CD4-positive, alpha-beta T cell treated with Interleukin-17A for 1 hour (primary cell): Measurements from ENCODE around the gene HECA.
A peak's percentile ranks its signal among the peaks of the same experiment; 100 is the strongest.
"Not testable (repeated sequence)": the region's sequence is repeated elsewhere in the genome, so short reads cannot be mapped to it uniquely, and the experiment has no call there.

Source experiments
- DNase-seq: peaks from one replicate; pipeline ENCODE4 v3.0.0-alpha.2; 2020

The HECA gene

GRCh38 chr6:139219271-139219729 is 84.4 kb downstream of the HECA start:
- DNase-seq, result peak; percentile 80

- DNase-seq, result no peak
These were observed 84.9 kb downstream of the HECA start for GRCh38 chr6:139219746-139220145.

GRCh38 chr6:139228387-139228786 is 93.5 kb downstream of the HECA start:
- DNase-seq, result not testable (repeated sequence)
